Mucosa of descending colon (tissue), 3 donors: ENCODE measurements around the gene DENND1A. TPM values are rescaled to one million over a fixed set of nuclear protein-coding genes. Genes with fewer than 3 reads are reported as not detected.
"Not testable (repeated sequence)": the region's sequence is repeated elsewhere in the genome, so short reads cannot be mapped to it uniquely, and the experiment has no call there.

Source experiments
- ATAC-seq: fragments of 200-7000 bp; cut with Tn5 transposase; one replicate; pipeline ENCODE4 v1.9.1; 2020; ENCODE audit warnings: mild to moderate bottlenecking, moderate library complexity
- DNase-seq, 3 donors: peaks; one replicate each; pipeline ENCODE4 v3.0.0-alpha.2; 2020
- H3K36me3 ChIP-seq: fragments of 200-600 bp; one replicate; pipeline ENCODE4 v1.8.0; 2021; ENCODE audit warnings: low read depth, mild to moderate bottlenecking
- H3K4me1 ChIP-seq: fragments of 200-600 bp; one replicate; pipeline ENCODE4 v1.8.0; 2021; ENCODE audit warnings: low read depth, mild to moderate bottlenecking
- H3K4me3 ChIP-seq: fragments of 200-600 bp; one replicate; pipeline ENCODE4 v1.8.0; 2021; ENCODE audit warnings: mild to moderate bottlenecking
- H3K9me3 ChIP-seq: fragments of 200-600 bp; one replicate; pipeline ENCODE4 v1.8.0; 2021; ENCODE audit warnings: mild to moderate bottlenecking
- CTCF ChIP-seq: fragments of 200-600 bp; IDR thresholded peaks from one replicate; pipeline ENCODE4 v1.8.0; 2022; ENCODE audit warnings: antibody characterized with exemption, mild to moderate bottlenecking
- intact Hi-C, 2 donors: fragments of 100-400 bp; cut with DNase I in 1 of 2; cut with micrococcal nuclease in 1 of 2; formaldehyde crosslinking; loops; one replicate each; pipeline versions ENCODE4 v1.11.0 to v1.11.1; 2022; cut with DNase I, micrococcal nuclease
- long read RNA-seq, 2 donors: library from polyadenylated mRNA; unstranded; transcript quantifications; one replicate each; pipeline ENCODE4 v2.0.0, GENCODE V29; 2019 to 2021
- total RNA-seq, 3 donors: library from RNA; stranded (reverse); fragmentation: NEBNext Ultra II Directional in 2 of 3; extraction: Animal tissue kit (Norgen Biotek cat#: 25700) in 2 of 3; gene quantifications; one replicate each; pipeline versions ENCODE4 v1.2.1 to v1.2.4, GENCODE V29; 2021 to 2023
- donor health status: DM: no; HTN: no; CAD: no; lungs with moderate emphysema.
- donor health status: DM: no; HTN: no; CAD: no.
- donor health status: DM: no; HTN: yes; CAD: no.

DENND1A gene
- total RNA-seq, result 10 to 100 TPM; 32.8 to 50.0 (median 35.1) TPM
- long read RNA-seq, donor 1, full-length matches to known transcripts, result 4 of 29 reads
- long read RNA-seq, donor 1, partial matches to known transcripts, result 7 of 29 reads
- long read RNA-seq, donor 1, other reads (novel, unspliced or antisense), result 18 of 29 reads
- long read RNA-seq, donor 2, partial matches to known transcripts, result 0 of 10 reads
- long read RNA-seq, donor 2, other reads (novel, unspliced or antisense), result 10 of 10 reads

GRCh38 chr9:123929870-123930831 is at the start of gene DENND1A:
Gene DENND1A, minus strand, starts transcription at chr9:123930126. Its CDS starts 221 bp downstream, at chr9:123929905.
- no peak for TF ChIP-seq CTCF
- Histone ChIP-seq H3K4me1 (peaks cover 23% of the 10 kb centered on the region), H3K4me3 (peak within 1 kb of the TSS; percentile 48), H3K36me3 (no peaks in the 10 kb centered on the region), H3K9me3 (no peaks in the 10 kb centered on the region)
- intact Hi-C loops, result no loop called here
- peak; percentile 94 to 96 (median 94) for DNase-seq
- peak; percentile 95 for ATAC-seq

GRCh38 chr9:123978981-123979380 is 49.1 kb upstream of the DENND1A start:
- H3K4me3 ChIP-seq, result no peak overlapping the region
- intact Hi-C loops, result no loop called here
- H3K36me3 ChIP-seq, result no peaks in the 10 kb centered on the region
- no peak for TF ChIP-seq CTCF
- H3K9me3 ChIP-seq, result no peaks in the 10 kb centered on the region
- DNase-seq (no peak), ATAC-seq (no peak)
- H3K4me1 ChIP-seq, result no peaks in the 10 kb centered on the region

GRCh38 chr9:123976579-123976978 is 46.7 kb upstream of the DENND1A start:
- ATAC-seq, DNase-seq, H3K9me3 ChIP-seq, H3K4me1 ChIP-seq, intact Hi-C loops, H3K4me3 ChIP-seq, H3K36me3 ChIP-seq: not testable (repeated sequence)

- TF ChIP-seq CTCF, result no peak
- Histone ChIP-seq H3K36me3 (no peaks in the 10 kb centered on the region), H3K4me1 (no peaks in the 10 kb centered on the region), H3K9me3 (no peaks in the 10 kb centered on the region), H3K4me3 (no peak overlapping the region)
- DNase-seq (no peak), ATAC-seq (no peak)
- intact Hi-C loops, result loop anchor here in 1 of 2 donors (2.0 kb wide), 1 partner anchor 15 kb away; no protein-coding TSS in a partner anchor
Measured at GRCh38 chr9:123975871-123976270, 45.9 kb upstream of the DENND1A start.

GRCh38 chr9:123974471-123974870 is 44.5 kb upstream of the DENND1A start:
- no peaks in the 10 kb centered on the region for H3K36me3 ChIP-seq
- no peaks in the 10 kb centered on the region for H3K9me3 ChIP-seq
- ATAC-seq (no peak), DNase-seq (no peak)
- H3K4me3 ChIP-seq, result no peak overlapping the region
- intact Hi-C loops, result loop anchor here in 1 of 2 donors (2.0 kb wide), 1 partner anchor 16 kb away; no protein-coding TSS in a partner anchor
- TF ChIP-seq CTCF, result no peak
- no peaks in the 10 kb centered on the region for H3K4me1 ChIP-seq
